WTC11 (cell line): ENCODE results near the gene SPTAN1. TPM values are rescaled to one million over a fixed set of nuclear protein-coding genes. Genes with fewer than 3 reads are reported as not detected.

ENCODE experiments used
- ATAC-seq: fragments of 200-7000 bp; cut with Tn5 transposase; 2 replicates; pipeline ENCODE4 v1.10.0; 2021; ENCODE audit warnings: mild to moderate bottlenecking, moderate library complexity
- CTCF ChIA-PET: fragments of 300-600 bp; sonication (Branson Sonifier 250); formaldehyde crosslinking; loops from one replicate; lab custom pipeline; 2021; ENCODE audit warnings: antibody characterized with exemption; lab: Charles Lee
- POLR2A ChIA-PET: fragments of 350-600 bp; sonication (Branson Sonifier 250); formaldehyde crosslinking; loops from one replicate; lab custom pipeline; 2021; ENCODE audit warnings: antibody characterized with exemption; lab: Charles Lee
- DNase-seq: peaks from one replicate; pipeline ENCODE4 v3.0.0; 2021; ENCODE audit warnings: low spot score
- H3K27ac Mint-ChIP-seq: 2 replicates; pipeline ENCODE4 v1.8.0; 2021; ENCODE audit warnings: mixed read lengths
- H3K27me3 Mint-ChIP-seq: 2 replicates; pipeline ENCODE4 v1.8.0; 2021; ENCODE audit warnings: low read depth, mild to moderate bottlenecking, moderate library complexity, mixed read lengths
- H3K36me3 Mint-ChIP-seq: 2 replicates; pipeline ENCODE4 v1.8.0; 2021; ENCODE audit warnings: mixed read lengths
- H3K4me1 Mint-ChIP-seq: 2 replicates; pipeline ENCODE4 v1.8.0; 2022; ENCODE audit warnings: mixed read lengths
- H3K4me3 Mint-ChIP-seq: 2 replicates; pipeline ENCODE4 v1.8.0; 2021; ENCODE audit warnings: mild to moderate bottlenecking, moderate library complexity, mixed read lengths
- H3K9me3 Mint-ChIP-seq: 2 replicates; pipeline ENCODE4 v1.8.0; 2021; ENCODE audit warnings: mixed read lengths
- CREM ChIP-seq: sonication (generic); formaldehyde crosslinking; IDR thresholded peaks from 2 replicates; pipeline ENCODE4 v1.8.1; 2022; ENCODE audit warnings: mild to moderate bottlenecking, missing genetic modification reagents, moderate library complexity
- ESRRA ChIP-seq: sonication (generic); formaldehyde crosslinking; IDR thresholded peaks from 2 replicates; pipeline ENCODE4 v1.8.1; 2022; ENCODE audit warnings: mild to moderate bottlenecking, missing genetic modification reagents, borderline replicate concordance
- FOXP1 ChIP-seq: sonication (generic); formaldehyde crosslinking; IDR thresholded peaks from 2 replicates; pipeline ENCODE4 v1.8.0; 2022; ENCODE audit warnings: missing genetic modification reagents, mild to moderate bottlenecking, moderate library complexity, borderline replicate concordance
- GTF2I ChIP-seq: fragments of 250-450 bp; sonication (Bioruptor Pico); conservative IDR thresholded peaks from 2 replicates; pipeline ENCODE4 v1.4.0; 2021; ENCODE audit warnings: mild to moderate bottlenecking
- HMGA2 ChIP-seq: fragments of 250-450 bp; sonication (Bioruptor Pico); IDR thresholded peaks from 2 replicates; pipeline ENCODE4 v1.4.0; 2021; ENCODE audit warnings: mild to moderate bottlenecking, moderate library complexity
- IRF2 ChIP-seq: sonication (generic); formaldehyde crosslinking; IDR thresholded peaks from 2 replicates; pipeline ENCODE4 v1.8.0; 2022; ENCODE audit warnings: low read depth, missing genetic modification reagents, borderline replicate concordance
- JUN ChIP-seq: sonication (generic); formaldehyde crosslinking; IDR thresholded peaks from 2 replicates; pipeline ENCODE4 v1.8.0; 2023; ENCODE audit warnings: mild to moderate bottlenecking, missing genetic modification reagents
- NFYB ChIP-seq: sonication (generic); formaldehyde crosslinking; conservative IDR thresholded peaks from 2 replicates; pipeline ENCODE4 v1.8.0; 2022; ENCODE audit warnings: low read depth, missing genetic modification reagents
- NR1H2 ChIP-seq: sonication (generic); formaldehyde crosslinking; IDR thresholded peaks from 2 replicates; pipeline ENCODE4 v1.9.0; 2021; ENCODE audit warnings: mild to moderate bottlenecking, moderate library complexity, missing genetic modification reagents
- PRRX2 ChIP-seq: fragments of 250-450 bp; sonication (Bioruptor Pico); IDR thresholded peaks from 2 replicates; pipeline ENCODE4 v1.8.0; 2021; ENCODE audit warnings: mild to moderate bottlenecking
- RELA ChIP-seq: sonication (generic); formaldehyde crosslinking; IDR thresholded peaks from 2 replicates; pipeline ENCODE4 v1.8.1; 2022; ENCODE audit warnings: missing genetic modification reagents, mild to moderate bottlenecking, borderline replicate concordance
- SOX15 ChIP-seq: fragments of 250-450 bp; sonication (Bioruptor Pico); IDR thresholded peaks from 2 replicates; pipeline ENCODE4 v1.9.0; 2021; ENCODE audit warnings: mild to moderate bottlenecking
- ZNF219 ChIP-seq: sonication (generic); formaldehyde crosslinking; IDR thresholded peaks from 2 replicates; pipeline ENCODE4 v1.8.0; 2023; ENCODE audit warnings: missing genetic modification reagents, mild to moderate bottlenecking, borderline replicate concordance
- ZNF396 ChIP-seq: fragments of 250-450 bp; sonication (Bioruptor Pico); IDR thresholded peaks from 2 replicates; pipeline ENCODE4 v1.8.0; 2021; ENCODE audit warnings: mild to moderate bottlenecking, moderate library complexity, borderline replicate concordance
- ZNF416 ChIP-seq: fragments of 250-450 bp; sonication (Bioruptor Pico); IDR thresholded peaks from 2 replicates; pipeline ENCODE4 v1.9.0; 2021; ENCODE audit warnings: mild to moderate bottlenecking, inconsistent platforms
- total RNA-seq: library from RNA; stranded (reverse); gene quantifications from 3 replicates; pipeline ENCODE4 v1.2.3, GENCODE V29; 2021
- TF ChIP-seq, protein P1 (sequence below): sonication (generic); formaldehyde crosslinking; IDR thresholded peaks from 2 replicates; pipeline ENCODE4 v1.8.0; 2022; ENCODE audit warnings: mild to moderate bottlenecking, missing genetic modification reagents
- TF ChIP-seq, protein P2 (sequence below): fragments of 200-600 bp; IDR thresholded peaks from 2 replicates; pipeline ENCODE4 v1.8.0; 2022; ENCODE audit warnings: antibody characterized with exemption
- TF ChIP-seq, protein P3 (sequence below): sonication (generic); formaldehyde crosslinking; IDR thresholded peaks from 2 replicates; pipeline ENCODE4 v1.8.1; 2022; ENCODE audit warnings: low read depth, missing genetic modification reagents, borderline replicate concordance
- TF ChIP-seq, protein P4 (sequence below): fragments of 250-450 bp; sonication (Bioruptor Pico); IDR thresholded peaks from 2 replicates; pipeline ENCODE4 v1.9.0; 2021; ENCODE audit warnings: moderate library complexity, mild to moderate bottlenecking, inconsistent platforms, borderline replicate concordance
- TF ChIP-seq, protein P5 (sequence below): sonication (generic); formaldehyde crosslinking; IDR thresholded peaks from 2 replicates; pipeline ENCODE4 v1.8.1; 2022; ENCODE audit warnings: missing genetic modification reagents, borderline replicate concordance
- TF ChIP-seq, protein P6 (sequence below): sonication (generic); formaldehyde crosslinking; IDR thresholded peaks from 2 replicates; pipeline ENCODE4 v1.8.1; 2022; ENCODE audit warnings: mild to moderate bottlenecking, missing genetic modification reagents, moderate library complexity, borderline replicate concordance
- TF ChIP-seq, protein P7 (sequence below): sonication (generic); formaldehyde crosslinking; IDR thresholded peaks from 2 replicates; pipeline ENCODE4 v1.8.1; 2023; ENCODE audit warnings: mild to moderate bottlenecking, missing genetic modification reagents

Gene SPTAN1
- total RNA-seq, 1 experiment from 2014 or later, result 255 TPM

DNA sequence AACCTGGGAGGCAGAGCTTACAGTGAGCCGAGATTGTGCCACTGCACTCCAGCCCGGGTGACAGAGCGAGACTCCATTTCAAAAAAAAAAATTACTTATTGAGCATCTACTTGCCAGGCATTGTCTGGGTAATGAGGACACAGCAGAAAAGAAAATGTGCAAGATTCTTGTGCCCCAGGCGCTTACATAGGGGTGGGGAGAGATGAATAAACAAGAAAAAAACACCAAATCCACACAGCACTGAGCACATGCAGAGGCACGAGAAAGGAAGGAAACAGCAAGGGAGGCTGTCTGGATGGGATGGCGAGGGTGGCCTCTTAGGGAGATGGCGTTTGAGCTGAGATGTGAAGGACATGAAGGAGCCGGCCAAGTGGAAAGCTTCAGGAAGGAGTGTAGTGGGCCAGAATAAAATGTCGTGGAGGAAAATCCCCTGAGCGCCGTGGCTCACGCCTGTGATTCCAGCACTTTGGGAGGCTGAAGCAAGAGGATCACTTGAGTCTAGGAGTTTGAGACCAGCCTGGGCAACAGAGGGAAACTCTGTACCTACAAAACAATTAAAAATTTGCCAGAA is 90.4 kb downstream of the SPTAN1 start:
- Mint-ChIP-seq H3K4me3 (no peak overlapping the region), H3K27ac (peak overlapping the region; percentile 75), H3K9me3 (no peaks in the 10 kb centered on the region), H3K36me3 (peaks cover 18% of the 10 kb centered on the region), H3K4me1 (no peaks in the 10 kb centered on the region), H3K27me3 (no peaks in the 10 kb centered on the region)
- TF ChIP-seq, protein P1, sequence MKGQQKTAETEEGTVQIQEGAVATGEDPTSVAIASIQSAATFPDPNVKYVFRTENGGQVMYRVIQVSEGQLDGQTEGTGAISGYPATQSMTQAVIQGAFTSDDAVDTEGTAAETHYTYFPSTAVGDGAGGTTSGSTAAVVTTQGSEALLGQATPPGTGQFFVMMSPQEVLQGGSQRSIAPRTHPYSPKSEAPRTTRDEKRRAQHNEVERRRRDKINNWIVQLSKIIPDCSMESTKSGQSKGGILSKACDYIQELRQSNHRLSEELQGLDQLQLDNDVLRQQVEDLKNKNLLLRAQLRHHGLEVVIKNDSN, result no peak
- TF ChIP-seq HMGA2 (CRISPR knock-in tag), result no peak
- TF ChIP-seq NFYB (CRISPR knock-in tag), result no peak
- no peak for TF ChIP-seq CREM (CRISPR knock-in tag)
- TF ChIP-seq ZNF396, result no peak
- TF ChIP-seq NR1H2 (CRISPR knock-in tag), result no peak
- no peak for DNase-seq
- ChIA-PET CTCF (no interaction called here), POLR2A (interaction anchor here (0.6 kb wide), 2 partner anchors 55 to 418 kb away, joined by 3 read pairs; no protein-coding TSS in a partner anchor)
- ATAC-seq, result no peak

DNA sequence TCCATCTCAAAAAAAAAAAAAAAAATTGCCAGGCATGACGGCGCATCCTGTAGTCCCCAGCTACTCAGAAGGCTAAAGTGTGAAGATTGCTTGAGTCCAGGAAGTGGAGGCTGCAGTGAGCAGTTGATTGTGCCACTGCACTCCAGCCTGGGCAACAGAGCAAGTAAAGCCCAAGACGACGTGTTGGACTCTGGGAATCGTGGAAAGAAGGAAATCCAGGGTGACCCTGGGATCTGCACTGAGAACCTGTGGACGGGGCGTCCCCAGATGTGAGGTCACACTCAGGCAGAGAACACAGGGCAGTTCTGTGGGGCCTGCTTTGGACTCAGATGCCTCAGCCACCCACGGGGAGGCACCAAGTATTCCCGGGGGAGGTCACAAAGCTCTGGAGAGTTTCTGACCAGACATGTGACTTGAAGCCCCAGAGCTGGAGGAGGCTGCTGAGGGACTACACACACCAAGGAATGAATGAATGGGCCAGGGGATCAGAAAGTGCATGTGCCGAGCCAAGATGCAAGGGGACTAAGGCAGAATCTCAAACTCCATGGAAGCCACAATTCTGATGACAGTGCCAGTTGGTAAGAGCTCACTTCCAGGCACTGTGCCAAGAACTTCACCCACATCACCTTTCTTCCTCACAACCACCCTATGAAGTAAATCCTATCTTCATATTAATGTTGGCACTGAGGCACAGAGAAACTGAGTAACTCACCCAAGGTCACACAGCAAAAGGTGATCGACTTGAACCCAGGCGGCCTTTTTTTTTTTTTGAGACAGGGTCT is 91.3 kb downstream of the SPTAN1 start:
- peak overlapping the region; percentile 78; the same call in 1 of the 2 replicates for H3K27ac Mint-ChIP-seq

More for the DNA sequence above, 91.3 kb downstream of the SPTAN1 start:
- H3K36me3 Mint-ChIP-seq, result peaks cover 15% of the 10 kb centered on the region
- H3K27me3 Mint-ChIP-seq, result no peaks in the 10 kb centered on the region
- no peak overlapping the region for H3K4me3 Mint-ChIP-seq
- ChIA-PET CTCF (interaction anchor here (0.8 kb wide), 1 partner anchor 58 kb away, joined by 3 read pairs; the partner anchor contains the start of gene PKN3), POLR2A (interaction anchor here (0.6 kb wide), 1 partner anchor 56 kb away, joined by 3 read pairs; no protein-coding TSS in a partner anchor)
- TF ChIP-seq PRRX2 (CRISPR knock-in tag) (no peak), FOXP1 (CRISPR knock-in tag) (no peak), ZNF219 (no peak), ZNF416 (no peak), SOX15 (CRISPR knock-in tag) (no peak), GTF2I (CRISPR knock-in tag) (no peak), RELA (CRISPR knock-in tag) (no peak), JUN (CRISPR knock-in tag) (no peak), IRF2 (CRISPR knock-in tag) (no peak), ESRRA (no peak)
- TF ChIP-seq, protein P2, sequence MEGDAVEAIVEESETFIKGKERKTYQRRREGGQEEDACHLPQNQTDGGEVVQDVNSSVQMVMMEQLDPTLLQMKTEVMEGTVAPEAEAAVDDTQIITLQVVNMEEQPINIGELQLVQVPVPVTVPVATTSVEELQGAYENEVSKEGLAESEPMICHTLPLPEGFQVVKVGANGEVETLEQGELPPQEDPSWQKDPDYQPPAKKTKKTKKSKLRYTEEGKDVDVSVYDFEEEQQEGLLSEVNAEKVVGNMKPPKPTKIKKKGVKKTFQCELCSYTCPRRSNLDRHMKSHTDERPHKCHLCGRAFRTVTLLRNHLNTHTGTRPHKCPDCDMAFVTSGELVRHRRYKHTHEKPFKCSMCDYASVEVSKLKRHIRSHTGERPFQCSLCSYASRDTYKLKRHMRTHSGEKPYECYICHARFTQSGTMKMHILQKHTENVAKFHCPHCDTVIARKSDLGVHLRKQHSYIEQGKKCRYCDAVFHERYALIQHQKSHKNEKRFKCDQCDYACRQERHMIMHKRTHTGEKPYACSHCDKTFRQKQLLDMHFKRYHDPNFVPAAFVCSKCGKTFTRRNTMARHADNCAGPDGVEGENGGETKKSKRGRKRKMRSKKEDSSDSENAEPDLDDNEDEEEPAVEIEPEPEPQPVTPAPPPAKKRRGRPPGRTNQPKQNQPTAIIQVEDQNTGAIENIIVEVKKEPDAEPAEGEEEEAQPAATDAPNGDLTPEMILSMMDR, result no peak
- TF ChIP-seq, protein P3, sequence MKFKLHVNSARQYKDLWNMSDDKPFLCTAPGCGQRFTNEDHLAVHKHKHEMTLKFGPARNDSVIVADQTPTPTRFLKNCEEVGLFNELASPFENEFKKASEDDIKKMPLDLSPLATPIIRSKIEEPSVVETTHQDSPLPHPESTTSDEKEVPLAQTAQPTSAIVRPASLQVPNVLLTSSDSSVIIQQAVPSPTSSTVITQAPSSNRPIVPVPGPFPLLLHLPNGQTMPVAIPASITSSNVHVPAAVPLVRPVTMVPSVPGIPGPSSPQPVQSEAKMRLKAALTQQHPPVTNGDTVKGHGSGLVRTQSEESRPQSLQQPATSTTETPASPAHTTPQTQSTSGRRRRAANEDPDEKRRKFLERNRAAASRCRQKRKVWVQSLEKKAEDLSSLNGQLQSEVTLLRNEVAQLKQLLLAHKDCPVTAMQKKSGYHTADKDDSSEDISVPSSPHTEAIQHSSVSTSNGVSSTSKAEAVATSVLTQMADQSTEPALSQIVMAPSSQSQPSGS (CRISPR knock-in tag), result no peak
- TF ChIP-seq, protein P4, sequence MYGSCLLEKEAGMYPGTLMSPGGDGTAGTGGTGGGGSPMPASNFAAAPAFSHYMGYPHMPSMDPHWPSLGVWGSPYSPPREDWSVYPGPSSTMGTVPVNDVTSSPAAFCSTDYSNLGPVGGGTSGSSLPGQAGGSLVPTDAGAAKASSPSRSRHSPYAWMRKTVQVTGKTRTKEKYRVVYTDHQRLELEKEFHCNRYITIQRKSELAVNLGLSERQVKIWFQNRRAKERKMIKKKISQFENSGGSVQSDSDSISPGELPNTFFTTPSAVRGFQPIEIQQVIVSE, result no peak
- TF ChIP-seq, protein P5, sequence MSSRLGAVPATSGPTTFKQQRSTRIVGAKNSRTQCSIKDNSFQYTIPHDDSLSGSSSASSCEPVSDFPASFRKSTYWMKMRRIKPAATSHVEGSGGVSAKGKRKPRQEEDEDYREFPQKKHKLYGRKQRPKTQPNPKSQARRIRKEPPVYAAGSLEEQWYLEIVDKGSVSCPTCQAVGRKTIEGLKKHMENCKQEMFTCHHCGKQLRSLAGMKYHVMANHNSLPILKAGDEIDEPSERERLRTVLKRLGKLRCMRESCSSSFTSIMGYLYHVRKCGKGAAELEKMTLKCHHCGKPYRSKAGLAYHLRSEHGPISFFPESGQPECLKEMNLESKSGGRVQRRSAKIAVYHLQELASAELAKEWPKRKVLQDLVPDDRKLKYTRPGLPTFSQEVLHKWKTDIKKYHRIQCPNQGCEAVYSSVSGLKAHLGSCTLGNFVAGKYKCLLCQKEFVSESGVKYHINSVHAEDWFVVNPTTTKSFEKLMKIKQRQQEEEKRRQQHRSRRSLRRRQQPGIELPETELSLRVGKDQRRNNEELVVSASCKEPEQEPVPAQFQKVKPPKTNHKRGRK, result no peak
- TF ChIP-seq, protein P6, sequence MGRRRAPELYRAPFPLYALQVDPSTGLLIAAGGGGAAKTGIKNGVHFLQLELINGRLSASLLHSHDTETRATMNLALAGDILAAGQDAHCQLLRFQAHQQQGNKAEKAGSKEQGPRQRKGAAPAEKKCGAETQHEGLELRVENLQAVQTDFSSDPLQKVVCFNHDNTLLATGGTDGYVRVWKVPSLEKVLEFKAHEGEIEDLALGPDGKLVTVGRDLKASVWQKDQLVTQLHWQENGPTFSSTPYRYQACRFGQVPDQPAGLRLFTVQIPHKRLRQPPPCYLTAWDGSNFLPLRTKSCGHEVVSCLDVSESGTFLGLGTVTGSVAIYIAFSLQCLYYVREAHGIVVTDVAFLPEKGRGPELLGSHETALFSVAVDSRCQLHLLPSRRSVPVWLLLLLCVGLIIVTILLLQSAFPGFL (CRISPR knock-in tag), result no peak
- TF ChIP-seq, protein P7, sequence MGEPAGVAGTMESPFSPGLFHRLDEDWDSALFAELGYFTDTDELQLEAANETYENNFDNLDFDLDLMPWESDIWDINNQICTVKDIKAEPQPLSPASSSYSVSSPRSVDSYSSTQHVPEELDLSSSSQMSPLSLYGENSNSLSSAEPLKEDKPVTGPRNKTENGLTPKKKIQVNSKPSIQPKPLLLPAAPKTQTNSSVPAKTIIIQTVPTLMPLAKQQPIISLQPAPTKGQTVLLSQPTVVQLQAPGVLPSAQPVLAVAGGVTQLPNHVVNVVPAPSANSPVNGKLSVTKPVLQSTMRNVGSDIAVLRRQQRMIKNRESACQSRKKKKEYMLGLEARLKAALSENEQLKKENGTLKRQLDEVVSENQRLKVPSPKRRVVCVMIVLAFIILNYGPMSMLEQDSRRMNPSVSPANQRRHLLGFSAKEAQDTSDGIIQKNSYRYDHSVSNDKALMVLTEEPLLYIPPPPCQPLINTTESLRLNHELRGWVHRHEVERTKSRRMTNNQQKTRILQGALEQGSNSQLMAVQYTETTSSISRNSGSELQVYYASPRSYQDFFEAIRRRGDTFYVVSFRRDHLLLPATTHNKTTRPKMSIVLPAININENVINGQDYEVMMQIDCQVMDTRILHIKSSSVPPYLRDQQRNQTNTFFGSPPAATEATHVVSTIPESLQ, result no peak
- TF ChIP-seq, protein P1, result no peak
- H3K9me3 Mint-ChIP-seq, result no peaks in the 10 kb centered on the region
- no peaks in the 10 kb centered on the region for H3K4me1 Mint-ChIP-seq
- no peak for DNase-seq
- ATAC-seq, result no peak
